ENCODE data around the gene TIMD4.

GRCh38 chr5:156981481-156981880, 18.5 kb upstream of the TIMD4 start:
- TF ChIP-seq POLR2A (IDR thresholded peaks at IDR 0.05; ENCODE audit: low read length) (no peak), GATA1 (IDR thresholded peaks at IDR 0.05; ENCODE audit: low read depth, low read length) (no peak)
